Panc1 (cell line): ENCODE results near the gene PAPPA. TPM values are rescaled to one million over a fixed set of nuclear protein-coding genes. Genes with fewer than 3 reads are reported as not detected.

Experiments used
- ATAC-seq: fragments of 200-7000 bp; cut with Tn5 transposase; 2 replicates; pipeline ENCODE4 v1.9.1; 2020; ENCODE audit warnings: mild to moderate bottlenecking, moderate library complexity
- BruUV-seq: library from RNA; stranded (reverse); fragments of 400-500 nt; replicated peaks from 2 replicates; lab custom pipeline; 2021; lab: Mats Ljungman, UMichigan
- CTCF ChIA-PET: fragments of 300-600 bp; sonication (Branson Sonifier 250); formaldehyde crosslinking; loops from one replicate; lab custom pipeline; 2022; ENCODE audit warnings: antibody characterized with exemption; lab: Charles Lee
- POLR2A ChIA-PET: fragments of 300-600 bp; sonication (Branson Sonifier 250); formaldehyde crosslinking; loops from one replicate; lab custom pipeline; 2022; ENCODE audit warnings: antibody characterized with exemption; lab: Charles Lee
- DNase-seq: peaks from one replicate; pipeline ENCODE4 v3.0.0-alpha.2; 2010; ENCODE audit warnings: low read depth, low spot score
- H3K27ac ChIP-seq: 2 replicates; pipeline ENCODE4 v1.5.1; 2011; ENCODE audit warnings: mild to moderate bottlenecking, low read length, inconsistent platforms
- H3K27me3 ChIP-seq: fragments of 200-500 bp; sonication (Bioruptor generic); 2 replicates; pipeline ENCODE4 v1.6.0; 2014; ENCODE audit warnings: low read length, inconsistent platforms; ENCODE audit not compliant: control insufficient read depth, insufficient read depth
- H3K36me3 ChIP-seq: fragments of 200-500 bp; sonication (Bioruptor generic); 2 replicates; pipeline ENCODE4 v1.5.1; 2014; ENCODE audit warnings: inconsistent platforms, mild to moderate bottlenecking, low read length, moderate library complexity; ENCODE audit not compliant: control insufficient read depth, insufficient read depth
- H3K4me1 ChIP-seq: 2 replicates; pipeline ENCODE4 v1.5.1; 2011; ENCODE audit warnings: inconsistent platforms, mild to moderate bottlenecking, low read length, moderate library complexity; ENCODE audit not compliant: control insufficient read depth, insufficient read depth
- H3K4me3 ChIP-seq, 2 experiments: 2 replicates each; pipeline ENCODE4 v1.5.1; 2011 to 2012; ENCODE audit warnings: low read depth in 2 of 2, low read length in 2 of 2, mild to moderate bottlenecking in 2 of 2, inconsistent platforms in 1 of 2, moderate library complexity in 1 of 2
- H3K9me3 ChIP-seq: fragments of 200-500 bp; sonication (Bioruptor generic); 2 replicates; pipeline ENCODE4 v1.5.1; 2014; ENCODE audit warnings: low read depth, mild to moderate bottlenecking, inconsistent platforms, low read length, moderate library complexity; ENCODE audit not compliant: control insufficient read depth, insufficient read depth
- CTCF ChIP-seq: fragments of 450-650 bp; IDR thresholded peaks from 2 replicates; pipeline ENCODE4 v1.5.1; 2017; ENCODE audit warnings: mild to moderate bottlenecking
- POLR2AphosphoS5 ChIP-seq: IDR thresholded peaks from 2 replicates; pipeline ENCODE4 v1.6.1; 2012; ENCODE audit warnings: mild to moderate bottlenecking, low read depth, low read length, moderate library complexity
- REST ChIP-seq, 2 experiments: IDR thresholded peaks; 2 replicates each; pipeline ENCODE4 v1.6.1; 2011 to 2012; ENCODE audit warnings: low read depth in 2 of 2, control low read depth in 1 of 2, low read length in 1 of 2, mild to moderate bottlenecking in 1 of 2, moderate library complexity in 1 of 2; ENCODE audit not compliant: insufficient read depth in 1 of 2
- SIN3A ChIP-seq: IDR thresholded peaks from 2 replicates; pipeline ENCODE4 v1.6.1; 2012; ENCODE audit warnings: low read depth, mild to moderate bottlenecking, low read length, moderate library complexity, borderline replicate concordance; ENCODE audit not compliant: insufficient read depth
- TCF7L2 ChIP-seq: IDR thresholded peaks from 2 replicates; pipeline ENCODE4 v1.6.1; 2011; ENCODE audit warnings: mild to moderate bottlenecking, low read depth, low read length, inconsistent platforms
- in situ Hi-C: cut with HindIII; loops from 2 replicates; pipeline ENCODE4 v1.10.0; 2016; ENCODE audit warnings: low sequenced_read_pairs, low pct_unique_long_range_greater_than_20kb
- intact Hi-C: fragments of 100-400 bp; cut with micrococcal nuclease; formaldehyde crosslinking; loops from one replicate; pipeline ENCODE4 v1.10.0; 2022; ENCODE audit not compliant: unreplicated experiment
- total RNA-seq: library from RNA; stranded (reverse); gene quantifications from one replicate; pipeline ENCODE4 v1.2.1, GENCODE V29; 2021; ENCODE audit not compliant: unreplicated experiment

PAPPA gene
- total RNA-seq, 1 experiment from 2014 or later = 1.2 TPM

GRCh38 chr9:116451500-116452115, 298.0 kb downstream of the PAPPA start:
- no TSS peak for BruUV-seq
- H3K9me3 ChIP-seq = no peaks in the 10 kb centered on the region
- no peaks in the 10 kb centered on the region for H3K4me1 ChIP-seq
- in situ Hi-C loops = no loop called here
- ATAC-seq = no peak
- H3K36me3 ChIP-seq = no peaks in the 10 kb centered on the region
- H3K4me3 ChIP-seq = no peak overlapping the region
- no peak for TF ChIP-seq CTCF
- no peak for TF ChIP-seq POLR2AphosphoS5
- TF ChIP-seq TCF7L2 = no peak
- no peak for TF ChIP-seq REST (IDR thresholded peaks at IDR 0.05; ENCODE audit: insufficient read depth in 1 of 2, low read depth in 2 of 2, low read length in 1 of 2)
- no peak for TF ChIP-seq SIN3A
- ChIA-PET CTCF (interaction anchor here (0.6 kb wide), 1 partner anchor 18 kb away, joined by 5 read pairs; no protein-coding TSS in a partner anchor), POLR2A (no interaction called here)
- no peaks in the 10 kb centered on the region for H3K27me3 ChIP-seq
- H3K27ac ChIP-seq = no peak overlapping the region
- intact Hi-C loops = no loop called here
- DNase-seq = no peak
